ENCODE measurements around the gene CCT5. TPM values are rescaled to one million over a fixed set of nuclear protein-coding genes. Genes with fewer than 3 reads are reported as not detected.

The CCT5 gene
- total and polyA plus RNA-seq, 2 donors (not counting 1 experiment from before 2014, with no cell fraction given) = 74.3 to 77.7 TPM

DNA sequence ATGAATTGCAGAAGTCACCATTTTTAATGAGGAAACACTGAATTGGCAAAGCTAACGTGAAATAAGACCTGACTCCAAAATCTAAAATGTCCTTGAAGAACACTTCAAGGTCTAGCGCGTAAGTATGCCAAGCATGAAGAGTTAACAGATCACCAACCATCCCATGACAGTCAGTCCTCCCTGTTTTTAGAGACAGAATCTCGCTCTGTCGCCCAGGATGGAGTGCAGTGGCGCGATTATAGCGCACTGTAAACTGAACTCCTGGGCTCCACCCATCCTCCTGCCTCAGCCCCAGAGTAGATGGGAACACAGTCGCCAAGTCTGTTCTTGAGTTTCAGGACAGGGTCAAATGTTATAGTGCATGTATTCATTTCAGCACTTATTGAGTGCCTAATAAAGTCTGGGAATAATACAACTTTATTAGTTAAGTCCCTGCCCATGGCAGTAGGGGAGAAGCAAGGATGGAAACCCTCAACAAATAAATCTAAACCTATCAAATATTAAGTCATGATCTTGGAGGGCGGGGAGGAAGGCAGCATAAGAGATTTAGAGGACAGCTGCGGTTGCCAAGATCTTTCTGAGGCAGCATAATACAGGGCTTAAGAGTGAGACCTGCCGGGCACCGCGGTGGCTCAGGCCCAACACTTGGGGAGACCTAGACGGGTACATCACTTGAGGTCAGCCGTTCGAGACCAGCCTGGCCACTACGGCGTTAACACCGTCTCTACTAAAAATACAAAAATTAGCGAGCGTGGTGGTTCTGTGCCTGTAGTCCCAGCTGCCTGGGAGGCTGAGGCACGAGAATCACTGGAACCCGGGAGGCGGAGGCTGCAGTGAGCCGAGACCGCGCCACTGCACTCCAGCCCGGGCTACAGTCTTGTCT is 1.5 kb upstream of the CCT5 start:
- H3K9ac ChIP-seq (ENCODE audit: low read length) = peak overlapping the region; percentile 90
- DNase-seq = no peak
- H3K27me3 ChIP-seq (replicated peaks in 1 of 4; ENCODE audit: control extremely low read depth in 1 of 4, control insufficient read depth in 3 of 4, insufficient read depth in 4 of 4, low read length in 3 of 4) = no peaks in the 10 kb centered on the region
- H3K4me3 ChIP-seq (ENCODE audit: control extremely low read depth in 1 of 5, extremely low read depth in 1 of 5, insufficient read depth in 1 of 5, low read depth in 2 of 5, low read length in 4 of 5) = peak overlapping the region in 4 of 5 experiments; percentile 79 to 98 (median 84)
- no peak for ATAC-seq (ENCODE audit: low read depth)
- peak overlapping the region; percentile 92 to 100 for H3K27ac ChIP-seq (ENCODE audit: low read length in 2 of 2)
- H2AFZ ChIP-seq (ENCODE audit: insufficient read depth, low read depth, low read length, poor library complexity, severe bottlenecking) = peak overlapping the region; percentile 99
- no peaks in the 10 kb centered on the region for H3K9me3 Mint-ChIP-seq (ENCODE audit: insufficient read depth)
- peaks cover under 1 to 4% of the 10 kb centered on the region in 2 experiments for H3K36me3 ChIP-seq (replicated peaks in 1 of 2; ENCODE audit: control extremely low read depth in 1 of 2, control insufficient read depth in 1 of 2, extremely low read depth in 1 of 2, insufficient read depth in 2 of 2, low read length in 1 of 2)
- H4K20me1 ChIP-seq (ENCODE audit: control insufficient read depth, insufficient read depth, low read length, poor library complexity, severe bottlenecking) = peaks cover 18% of the 10 kb centered on the region
- no peaks in the 10 kb centered on the region for H3K27me3 Mint-ChIP-seq
- H3K4me1 Mint-ChIP-seq = peaks cover 40% of the 10 kb centered on the region
- H3K4me3 Mint-ChIP-seq = peak overlapping the region; percentile 99
- peaks cover 68% of the 10 kb centered on the region for H3K79me2 ChIP-seq (ENCODE audit: control insufficient read depth, insufficient read depth, low read length)
- ChIA-PET CTCF (interaction anchor here (0.6 to 2.1 kb wide), 2 partner anchors 38 to 186 kb away, joined by 3 to 5 read pairs; no protein-coding TSS in a partner anchor), POLR2A (no interaction called here)
- no peaks in the 10 kb centered on the region for H3K9me3 ChIP-seq (ENCODE audit: control extremely low read depth in 1 of 3, control insufficient read depth in 2 of 3, insufficient read depth in 1 of 3, low read length in 2 of 3)
- peaks cover 26 to 29% of the 10 kb centered on the region in 2 donors for H3K4me1 ChIP-seq (ENCODE audit: control insufficient read depth in 2 of 2, insufficient read depth in 2 of 2, low read length in 2 of 2)
- peak overlapping the region; percentile 92 for H3K4me2 ChIP-seq (replicated peaks; ENCODE audit: low read depth, low read length, poor library complexity, severe bottlenecking)
- intact Hi-C loops (cut with micrococcal nuclease) = loop anchor here (1.0 kb wide), 1 partner anchor 193 kb away; the partner anchor contains the start of gene ROPN1L
- TF ChIP-seq, protein P1, sequence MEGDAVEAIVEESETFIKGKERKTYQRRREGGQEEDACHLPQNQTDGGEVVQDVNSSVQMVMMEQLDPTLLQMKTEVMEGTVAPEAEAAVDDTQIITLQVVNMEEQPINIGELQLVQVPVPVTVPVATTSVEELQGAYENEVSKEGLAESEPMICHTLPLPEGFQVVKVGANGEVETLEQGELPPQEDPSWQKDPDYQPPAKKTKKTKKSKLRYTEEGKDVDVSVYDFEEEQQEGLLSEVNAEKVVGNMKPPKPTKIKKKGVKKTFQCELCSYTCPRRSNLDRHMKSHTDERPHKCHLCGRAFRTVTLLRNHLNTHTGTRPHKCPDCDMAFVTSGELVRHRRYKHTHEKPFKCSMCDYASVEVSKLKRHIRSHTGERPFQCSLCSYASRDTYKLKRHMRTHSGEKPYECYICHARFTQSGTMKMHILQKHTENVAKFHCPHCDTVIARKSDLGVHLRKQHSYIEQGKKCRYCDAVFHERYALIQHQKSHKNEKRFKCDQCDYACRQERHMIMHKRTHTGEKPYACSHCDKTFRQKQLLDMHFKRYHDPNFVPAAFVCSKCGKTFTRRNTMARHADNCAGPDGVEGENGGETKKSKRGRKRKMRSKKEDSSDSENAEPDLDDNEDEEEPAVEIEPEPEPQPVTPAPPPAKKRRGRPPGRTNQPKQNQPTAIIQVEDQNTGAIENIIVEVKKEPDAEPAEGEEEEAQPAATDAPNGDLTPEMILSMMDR (IDR thresholded peaks at IDR 0.05) = no peak
- no peak for TF ChIP-seq EZH2 (IDR thresholded peaks at IDR 0.05; ENCODE audit: borderline replicate concordance, insufficient read depth, low read depth, low read length, poor library complexity, severe bottlenecking)
- 62% methylated on average over 27 of the region's 29 CpGs for WGBS (ENCODE audit: insufficient coverage)
- H3K27ac Mint-ChIP-seq = peak overlapping the region; percentile 75
